Motor neuron (in vitro differentiated cells): ENCODE data around the gene POMC. TPM values are rescaled to one million over a fixed set of nuclear protein-coding genes. Genes with fewer than 3 reads are reported as not detected.
A peak's percentile ranks its signal among the peaks of the same experiment; 100 is the strongest.
"Not testable (repeated sequence)": the region's sequence is repeated elsewhere in the genome, so short reads cannot be mapped to it uniquely, and the experiment has no call there.

Source experiments
- ATAC-seq, 8 experiments: fragments of 200-7000 bp; cut with Tn5 transposase; replicated peaks in 6 of 8; 2 replicates each; pipeline ENCODE4 v1.8.0; 2021; ENCODE audit warnings: mild to moderate bottlenecking in 8 of 8, moderate library complexity in 8 of 8
- H3K27ac ChIP-seq, 2 donors: fragments of 250-450 bp; sonication (Bioruptor Pico); 2 replicates each; pipeline ENCODE4 v1.9.0; 2021; ENCODE audit warnings: antibody characterized with exemption in 2 of 2, mild to moderate bottlenecking in 2 of 2, moderate library complexity in 1 of 2
- H3K4me1 ChIP-seq, 2 donors: fragments of 250-450 bp; sonication (Bioruptor Pico); replicated peaks in 1 of 2; 2 replicates each; pipeline ENCODE4 v1.6.1; 2021; ENCODE audit warnings: antibody characterized with exemption in 2 of 2, mild to moderate bottlenecking in 2 of 2, moderate library complexity in 1 of 2
- H3K4me3 ChIP-seq, 5 donors: fragments of 250-450 bp; sonication (Bioruptor Pico); 2 replicates each; pipeline ENCODE4 v1.9.0; 2021; ENCODE audit warnings: antibody characterized with exemption in 5 of 5, mild to moderate bottlenecking in 5 of 5, moderate library complexity in 4 of 5
- WGBS, 10 experiments: fragments of 450-650 bp; shearing (Covaris generic); methylation state at CpG; one replicate each; pipeline ENCODE4 v1.0.0; 2022; 5-methylcytosine and 5-hydroxymethylcytosine counted together
- in situ Hi-C, 9 experiments: fragments of 400-800 bp; cut with MboI; loops; one replicate each; pipeline ENCODE4 v1.15.0; 2021; ENCODE audit warnings: low sequenced_read_pairs in 9 of 9, low pct_unique_long_range_greater_than_20kb in 2 of 9; ENCODE audit not compliant: unreplicated experiment in 9 of 9
- total RNA-seq, 8 experiments: library from RNA; unstranded; fragments of 300-600 nt; gene quantifications; 2 replicates each; pipeline versions ENCODE4 v1.2.3 to v1.2.4, GENCODE V29; 2022

The POMC gene
- total RNA-seq, 8 experiments from 2014 or later, result 0.13 to 3.2 (median 0.51) TPM; not detected in 4

- 49 to 100% (median 89%) methylated on average over 2 to 5 of the region's 7 CpGs; no CpG with 5 or more reads in 5 of the 10 experiments for WGBS, 10 experiments
- in situ Hi-C loops, result no loop called here
- no peak for ATAC-seq
Observed at GRCh38 chr2:25170888-25171287, 2.5 kb upstream of the POMC start.

GRCh38 chr2:25169073-25169470 lies 692 bp upstream of the POMC start:
- Histone ChIP-seq H3K4me3 (no peak overlapping the region), H3K27ac (no peak overlapping the region), H3K4me1 (peaks cover 3 to 5% of the 10 kb centered on the region in 2 donors)
- in situ Hi-C loops, result no loop called here
- WGBS, 10 experiments, result 14 to 57% (median 27%) methylated on average over 1 to 2 of the region's 2 CpGs; no CpG with 5 or more reads in 6 of the 10 experiments
- ATAC-seq, result no peak

More at GRCh38 chr2:25170888-25171287, 2.5 kb upstream of the POMC start:
- H3K4me1 ChIP-seq, result peaks cover 3 to 5% of the 10 kb centered on the region in 2 donors
- no peak overlapping the region for H3K27ac ChIP-seq
- H3K4me3 ChIP-seq, result no peak overlapping the region

GRCh38 chr2:25165992-25166875 lies 2.1 kb downstream of the POMC start:
- H3K27ac ChIP-seq, result no peak overlapping the region
- H3K4me3 ChIP-seq, result no peak overlapping the region
- H3K4me1 ChIP-seq, result peaks cover 3 to 5% of the 10 kb centered on the region in 2 donors
- 0 to 100% (median 66%) methylated on average over 1 to 3 of the region's 10 CpGs; no CpG with 5 or more reads in 2 of the 10 experiments for WGBS, 10 experiments
- peak in 5 of 8 experiments; percentile 12 to 66 (median 52) for ATAC-seq
- in situ Hi-C loops, result no loop called here

GRCh38 chr2:25164561-25164960 lies 3.8 kb downstream of the POMC start:
- H3K4me1 ChIP-seq, result peaks cover 3 to 5% of the 10 kb centered on the region in 2 donors
- no peak for ATAC-seq
- H3K4me3 ChIP-seq, result no peak overlapping the region
- H3K27ac ChIP-seq, result no peak overlapping the region
- WGBS, 10 experiments, result 27 to 83% (median 68%) methylated on average over 1 to 4 of the region's 8 CpGs; no CpG with 5 or more reads in 4 of the 10 experiments
- in situ Hi-C loops, result no loop called here

GRCh38 chr2:25162061-25162460 lies 6.3 kb downstream of the POMC start:
- 85 to 100% (median 100%) methylated on average over 1 to 7 of the region's 7 CpGs; no CpG with 5 or more reads in 5 of the 10 experiments for WGBS, 10 experiments
- H3K27ac ChIP-seq, H3K4me1 ChIP-seq, ATAC-seq, H3K4me3 ChIP-seq, in situ Hi-C loops: not testable (repeated sequence)

GRCh38 chr2:25161055-25161781 lies 7.2 kb downstream of the POMC start:
- H3K4me1 ChIP-seq, result no peaks in the 10 kb centered on the region
- H3K27ac ChIP-seq, result no peak overlapping the region
- in situ Hi-C loops, result no loop called here
- peak in 2 of 8 experiments; percentile 51 to 72 for ATAC-seq
- no peak overlapping the region for H3K4me3 ChIP-seq
- 29 to 100% (median 88%) methylated on average over 3 to 29 of the region's 69 CpGs; no CpG with 5 or more reads in 5 of the 10 experiments for WGBS, 10 experiments

- in situ Hi-C loops, result no loop called here
- 83 to 100% (median 100%) methylated on average over 1 to 5 of the region's 10 CpGs; no CpG with 5 or more reads in 3 of the 10 experiments for WGBS, 10 experiments
Observed at GRCh38 chr2:25160376-25160775, 8.0 kb downstream of the POMC start.

GRCh38 chr2:25159949-25160348 lies 8.4 kb downstream of the POMC start:
- 61 to 90% (median 69%) methylated on average over 1 to 5 of the region's 8 CpGs; no CpG with 5 or more reads in 4 of the 10 experiments for WGBS, 10 experiments
- Histone ChIP-seq H3K4me1 (no peaks in the 10 kb centered on the region), H3K4me3 (no peak overlapping the region), H3K27ac (no peak overlapping the region)
- in situ Hi-C loops, result no loop called here
- peak in 3 of 8 experiments; percentile 20 to 76 (median 50) for ATAC-seq

More at GRCh38 chr2:25160376-25160775, 8.0 kb downstream of the POMC start:
- no peak overlapping the region for H3K4me3 ChIP-seq
- peak in 1 of 8 experiments; percentile 6 for ATAC-seq
- H3K4me1 ChIP-seq, result no peaks in the 10 kb centered on the region
- H3K27ac ChIP-seq, result no peak overlapping the region

GRCh38 chr2:25158096-25158852 lies 10.1 kb downstream of the POMC start:
- H3K27ac ChIP-seq, result no peak overlapping the region
- no peaks in the 10 kb centered on the region for H3K4me1 ChIP-seq
- H3K4me3 ChIP-seq, result no peak overlapping the region
- in situ Hi-C loops, result no loop called here
- WGBS, 10 experiments, result 73 to 94% (median 82%) methylated on average over 1 to 7 of the region's 11 CpGs; no CpG with 5 or more reads in 4 of the 10 experiments
- ATAC-seq, result no peak

GRCh38 chr2:25155401-25155800 lies 13.0 kb downstream of the POMC start:
- Histone ChIP-seq H3K4me3 (no peak overlapping the region), H3K27ac (no peak overlapping the region), H3K4me1 (no peaks in the 10 kb centered on the region)
- no peak for ATAC-seq
- in situ Hi-C loops, result no loop called here
- 73 to 100% (median 100%) methylated on average over 1 to 7 of the region's 10 CpGs; no CpG with 5 or more reads in 1 of the 10 experiments for WGBS, 10 experiments

GRCh38 chr2:25151718-25152117 lies 16.7 kb downstream of the POMC start:
- no peak for ATAC-seq

GRCh38 chr2:25150993-25151392 lies 17.4 kb downstream of the POMC start:
- WGBS, 10 experiments, result 71 to 100% (median 93%) methylated on average over 1 to 3 of the region's 5 CpGs; no CpG with 5 or more reads in 3 of the 10 experiments
- in situ Hi-C loops, H3K4me3 ChIP-seq, H3K4me1 ChIP-seq, ATAC-seq, H3K27ac ChIP-seq: not testable (repeated sequence)

More at GRCh38 chr2:25151718-25152117, 16.7 kb downstream of the POMC start:
- in situ Hi-C loops, result no loop called here
- Histone ChIP-seq H3K27ac (no peak overlapping the region), H3K4me3 (no peak overlapping the region), H3K4me1 (no peaks in the 10 kb centered on the region)
- 50 to 100% (median 94%) methylated on average over 1 to 9 of the region's 12 CpGs; no CpG with 5 or more reads in 6 of the 10 experiments for WGBS, 10 experiments
